CD8-positive, alpha-beta memory T cell (primary cell): ENCODE results near the gene ALAS1. TPM values are rescaled to one million over a fixed set of nuclear protein-coding genes. Genes with fewer than 3 reads are reported as not detected.

Experiments
- CTCF ChIA-PET: fragments of 350-600 bp; sonication (Branson Sonifier 250); formaldehyde crosslinking; loops from one replicate; lab custom pipeline; 2021; ENCODE audit warnings: antibody characterized with exemption; lab: Charles Lee
- POLR2A ChIA-PET: fragments of 350-600 bp; sonication (Branson Sonifier 250); formaldehyde crosslinking; loops from one replicate; lab custom pipeline; 2021; ENCODE audit warnings: antibody characterized with exemption; lab: Charles Lee
- DNase-seq, 5 donors: peaks; one replicate each; pipeline versions ENCODE4 v3.0.0 to v3.0.0-alpha.2; 2020 to 2022; ENCODE audit warnings: mixed read lengths in 1 of 5
- H3K27ac ChIP-seq: one replicate; pipeline ENCODE4 v1.7.0; 2013; ENCODE audit warnings: low read depth, mild to moderate bottlenecking, low read length, moderate library complexity
- H3K27me3 ChIP-seq: 2 replicates; pipeline ENCODE4 v1.7.0; 2013; ENCODE audit warnings: low read length, mild to moderate bottlenecking; ENCODE audit not compliant: insufficient read depth, poor library complexity, severe bottlenecking
- H3K36me3 ChIP-seq: 2 replicates; pipeline ENCODE4 v1.7.0; 2013; ENCODE audit warnings: mild to moderate bottlenecking, low read length, moderate library complexity; ENCODE audit not compliant: insufficient read depth
- H3K4me1 ChIP-seq: 2 replicates; pipeline ENCODE4 v1.7.0; 2013; ENCODE audit warnings: mild to moderate bottlenecking, low read length, moderate library complexity; ENCODE audit not compliant: insufficient read depth
- H3K4me3 ChIP-seq: 2 replicates; pipeline ENCODE4 v1.7.0; 2013; ENCODE audit warnings: mild to moderate bottlenecking, low read length
- H3K9me3 ChIP-seq: 2 replicates; pipeline ENCODE4 v1.7.0; 2013; ENCODE audit warnings: mild to moderate bottlenecking, low read length
- H3K27ac Mint-ChIP-seq, 8 donors: one replicate each; pipeline ENCODE4 v1.8.0; 2020 to 2021; ENCODE audit warnings: mixed read lengths in 8 of 8, mild to moderate bottlenecking in 6 of 8, inconsistent platforms in 3 of 8, moderate library complexity in 3 of 8
- H3K27me3 Mint-ChIP-seq, 2 donors: one replicate each; pipeline ENCODE4 v1.8.0; 2020 to 2021; ENCODE audit warnings: mixed read lengths in 2 of 2, mild to moderate bottlenecking in 1 of 2, moderate library complexity in 1 of 2
- H3K36me3 Mint-ChIP-seq, 3 donors: one replicate each; pipeline ENCODE4 v1.8.0; 2020 to 2021; ENCODE audit warnings: mixed read lengths in 3 of 3, inconsistent platforms in 1 of 3, mild to moderate bottlenecking in 1 of 3
- H3K4me1 Mint-ChIP-seq, 3 donors: one replicate each; pipeline ENCODE4 v1.8.0; 2020 to 2021; ENCODE audit warnings: mixed read lengths in 3 of 3, inconsistent platforms in 1 of 3, mild to moderate bottlenecking in 1 of 3
- H3K4me3 Mint-ChIP-seq, 7 donors: one replicate each; pipeline ENCODE4 v1.8.0; 2020 to 2021; ENCODE audit warnings: mixed read lengths in 7 of 7, mild to moderate bottlenecking in 6 of 7, moderate library complexity in 4 of 7, inconsistent platforms in 2 of 7
- H3K9me3 Mint-ChIP-seq, 5 donors: one replicate each; pipeline ENCODE4 v1.8.0; 2020 to 2022; ENCODE audit warnings: mixed read lengths in 5 of 5, mild to moderate bottlenecking in 3 of 5, moderate library complexity in 2 of 5, inconsistent platforms in 1 of 5
- polyA plus RNA-seq: library from polyadenylated mRNA; unstranded; fragments of 300-500 nt; fragmentation: Illumina TruSeq; gene quantifications from one replicate; pipeline ENCODE4 v1.2.3, GENCODE V29; 2021
- total RNA-seq, 2 experiments: library from RNA; stranded (reverse); gene quantifications; one replicate each; pipeline ENCODE4 v1.2.3, GENCODE V29; 2021

Gene ALAS1
- total and polyA plus RNA-seq, 3 experiments from 2014 or later = 32.9 to 73.0 (median 72.2) TPM

DNA sequence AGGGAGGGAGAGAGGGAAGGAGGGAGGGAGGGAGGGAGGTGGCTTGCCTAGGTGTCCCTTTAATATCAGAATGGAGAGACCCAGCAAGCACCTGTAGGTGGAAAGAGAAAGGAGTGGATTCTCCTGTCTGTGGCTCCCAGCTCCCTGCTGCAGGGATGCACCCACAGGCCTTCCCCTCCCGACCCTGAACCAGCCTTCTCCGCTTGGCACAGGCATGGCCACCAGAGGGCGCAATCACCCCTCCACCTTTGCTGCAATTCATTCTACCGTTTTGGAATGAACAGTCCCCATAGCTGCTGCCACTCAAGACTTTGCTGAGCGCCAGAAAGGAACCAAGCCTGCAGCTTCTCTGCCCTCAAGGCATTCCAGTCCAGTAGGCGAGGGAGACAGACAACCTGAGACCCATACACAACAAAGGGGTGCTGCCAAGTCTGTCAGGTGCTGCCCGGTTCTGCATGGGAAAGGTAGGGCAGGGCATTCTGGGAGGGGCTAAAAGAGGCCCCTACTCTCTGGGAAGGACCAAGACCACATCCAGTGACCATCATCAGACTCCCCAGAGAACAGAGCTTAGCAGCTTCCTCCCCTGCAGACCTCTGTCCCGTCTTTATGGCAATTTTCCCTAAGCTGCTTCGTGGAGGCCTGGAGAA is 22.5 kb downstream of the ALAS1 start:
- no peak overlapping the region for H3K4me3 ChIP-seq
- peak; percentile 77 to 89 (median 82) for DNase-seq
- H3K36me3 ChIP-seq = no peaks in the 10 kb centered on the region
- ChIA-PET CTCF (interaction anchor here (0.7 to 9.2 kb wide), 30 partner anchors 10 to 228 kb away, joined by 3 to 111 read pairs (median 5); partner anchors contain the start of genes ALAS1, GLYCTK, PPM1M and TWF2), POLR2A (interaction anchor here (0.5 to 3.6 kb wide), 8 partner anchors 18 to 119 kb away, joined by 3 to 17 read pairs (median 5); partner anchors contain the start of genes GLYCTK, TWF2 and WDR82)
- Mint-ChIP-seq H3K4me1 (peaks cover 79 to 93% (median 81%) of the 10 kb centered on the region in 3 donors), H3K4me3 (peak overlapping the region; percentile 46 to 81 (median 69)), H3K27me3 (no peaks in the 10 kb centered on the region), H3K9me3 (no peaks in the 10 kb centered on the region), H3K27ac (peak overlapping the region in 7 of 8 donors; percentile 26 to 91 (median 85)), H3K36me3 (peaks cover 0 to 8% (median 3%) of the 10 kb centered on the region in 3 donors)
- no peak overlapping the region for H3K27ac ChIP-seq
- H3K27me3 ChIP-seq = no peaks in the 10 kb centered on the region
- H3K9me3 ChIP-seq = no peaks in the 10 kb centered on the region
- H3K4me1 ChIP-seq = peaks cover 91% of the 10 kb centered on the region

DNA sequence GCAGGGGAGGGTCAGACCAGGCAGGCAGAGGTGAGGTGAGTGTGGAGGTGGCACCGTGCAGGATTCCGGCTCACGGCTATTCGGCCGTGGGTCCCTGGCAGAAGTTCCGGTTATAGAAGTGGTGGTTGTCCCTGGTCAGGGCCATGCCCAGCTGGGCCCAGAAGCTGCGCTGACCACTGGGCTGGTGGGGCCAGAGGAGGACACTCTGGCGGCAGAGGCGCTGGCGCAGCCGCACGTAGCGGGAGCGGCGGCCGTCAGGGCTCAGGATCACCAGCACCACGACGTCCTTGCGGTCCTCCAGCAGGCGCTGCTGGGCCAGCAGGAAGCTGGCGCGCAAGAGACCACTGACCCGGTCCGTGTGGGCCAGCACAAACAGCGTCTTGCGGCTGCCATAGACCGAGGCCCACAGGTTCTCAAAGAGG is 23.2 kb downstream of the ALAS1 start:
- Histone ChIP-seq H3K9me3 (no peaks in the 10 kb centered on the region), H3K4me1 (peaks cover 98% of the 10 kb centered on the region), H3K27me3 (no peaks in the 10 kb centered on the region), H3K27ac (no peak overlapping the region), H3K4me3 (no peak overlapping the region), H3K36me3 (no peaks in the 10 kb centered on the region)
- Mint-ChIP-seq H3K4me3 (peak overlapping the region in 1 of 7 donors; percentile 78), H3K4me1 (peaks cover 82 to 96% (median 84%) of the 10 kb centered on the region in 3 donors), H3K9me3 (no peaks in the 10 kb centered on the region), H3K36me3 (peaks cover 0 to 5% (median 1%) of the 10 kb centered on the region in 3 donors), H3K27me3 (no peaks in the 10 kb centered on the region), H3K27ac (peak overlapping the region in 3 of 8 donors; percentile 52 to 88 (median 85))
- ChIA-PET POLR2A (interaction anchor here (0.7 to 3.6 kb wide), 7 partner anchors 16 to 119 kb away, joined by 3 to 17 read pairs (median 4); partner anchors contain the start of gene WDR82), CTCF (interaction anchor here (0.7 to 9.2 kb wide), 28 partner anchors 10 to 237 kb away, joined by 3 to 111 read pairs (median 5); partner anchors contain the start of genes ALAS1, GLYCTK, TWF2 and WDR82)
- no peak for DNase-seq

DNA sequence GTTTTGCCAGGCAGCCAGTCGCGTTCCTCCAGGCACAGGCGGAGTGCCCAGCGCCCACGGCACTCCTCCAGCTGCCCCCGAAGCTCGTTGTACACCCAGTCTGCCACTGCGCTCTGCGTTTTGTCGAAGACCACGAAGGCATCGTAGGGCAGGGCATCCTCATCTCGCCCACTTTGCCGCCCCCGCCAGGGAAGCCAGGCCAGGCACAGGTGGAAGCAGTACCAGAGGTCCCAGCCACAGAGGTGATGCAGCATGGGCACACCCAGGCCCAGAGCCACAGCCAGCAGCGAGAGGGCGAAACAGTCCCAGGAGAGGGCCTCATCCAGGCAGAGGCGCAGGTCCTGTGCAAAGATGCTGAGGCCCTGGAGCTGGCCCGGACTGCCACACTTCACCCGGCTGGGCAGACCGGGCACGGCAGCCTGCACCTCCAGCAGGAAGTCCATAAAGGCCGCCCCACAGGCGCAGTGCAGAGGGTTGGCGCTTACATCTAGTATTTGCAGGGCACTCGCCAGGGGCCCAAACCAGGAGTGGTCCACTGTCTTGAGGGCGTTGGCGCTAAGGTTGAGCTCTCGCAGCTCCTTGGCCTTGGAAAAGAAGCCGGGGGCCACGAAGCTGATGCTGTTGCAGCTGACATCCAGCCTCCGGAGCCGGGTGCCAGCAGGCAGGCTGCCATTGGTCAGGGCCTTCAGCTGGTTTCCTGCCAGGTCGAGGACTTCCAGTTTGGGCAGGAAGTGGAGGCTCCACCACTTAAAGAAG is 23.8 kb downstream of the ALAS1 start:
- ChIA-PET CTCF (interaction anchor here (0.8 to 9.2 kb wide), 24 partner anchors 9 to 238 kb away, joined by 3 to 111 read pairs (median 4); partner anchors contain the start of genes ALAS1, DNAH1, GLYCTK and TWF2), POLR2A (interaction anchor here (0.6 to 3.6 kb wide), 12 partner anchors 9 to 233 kb away, joined by 3 to 17 read pairs (median 4); partner anchors contain the start of genes NISCH, POC1A, PPM1M and TWF2)
- no peaks in the 10 kb centered on the region for H3K27me3 Mint-ChIP-seq
- H3K27ac Mint-ChIP-seq = peak overlapping the region in 7 of 8 donors; percentile 63 to 95 (median 88)
- no peaks in the 10 kb centered on the region for H3K27me3 ChIP-seq
- H3K9me3 Mint-ChIP-seq = no peaks in the 10 kb centered on the region
- H3K36me3 ChIP-seq = no peaks in the 10 kb centered on the region
- H3K4me1 Mint-ChIP-seq = peaks cover 83 to 97% (median 86%) of the 10 kb centered on the region in 3 donors
- peak overlapping the region; percentile 29 for H3K27ac ChIP-seq
- peaks cover 98% of the 10 kb centered on the region for H3K4me1 ChIP-seq
- peak overlapping the region; percentile 62 for H3K4me3 ChIP-seq
- peaks cover 0 to 3% (median 0%) of the 10 kb centered on the region in 3 donors for H3K36me3 Mint-ChIP-seq
- peak overlapping the region; percentile 53 to 89 (median 79) for H3K4me3 Mint-ChIP-seq
- peak; percentile 37 to 83 (median 70) for DNase-seq
- no peaks in the 10 kb centered on the region for H3K9me3 ChIP-seq

DNA sequence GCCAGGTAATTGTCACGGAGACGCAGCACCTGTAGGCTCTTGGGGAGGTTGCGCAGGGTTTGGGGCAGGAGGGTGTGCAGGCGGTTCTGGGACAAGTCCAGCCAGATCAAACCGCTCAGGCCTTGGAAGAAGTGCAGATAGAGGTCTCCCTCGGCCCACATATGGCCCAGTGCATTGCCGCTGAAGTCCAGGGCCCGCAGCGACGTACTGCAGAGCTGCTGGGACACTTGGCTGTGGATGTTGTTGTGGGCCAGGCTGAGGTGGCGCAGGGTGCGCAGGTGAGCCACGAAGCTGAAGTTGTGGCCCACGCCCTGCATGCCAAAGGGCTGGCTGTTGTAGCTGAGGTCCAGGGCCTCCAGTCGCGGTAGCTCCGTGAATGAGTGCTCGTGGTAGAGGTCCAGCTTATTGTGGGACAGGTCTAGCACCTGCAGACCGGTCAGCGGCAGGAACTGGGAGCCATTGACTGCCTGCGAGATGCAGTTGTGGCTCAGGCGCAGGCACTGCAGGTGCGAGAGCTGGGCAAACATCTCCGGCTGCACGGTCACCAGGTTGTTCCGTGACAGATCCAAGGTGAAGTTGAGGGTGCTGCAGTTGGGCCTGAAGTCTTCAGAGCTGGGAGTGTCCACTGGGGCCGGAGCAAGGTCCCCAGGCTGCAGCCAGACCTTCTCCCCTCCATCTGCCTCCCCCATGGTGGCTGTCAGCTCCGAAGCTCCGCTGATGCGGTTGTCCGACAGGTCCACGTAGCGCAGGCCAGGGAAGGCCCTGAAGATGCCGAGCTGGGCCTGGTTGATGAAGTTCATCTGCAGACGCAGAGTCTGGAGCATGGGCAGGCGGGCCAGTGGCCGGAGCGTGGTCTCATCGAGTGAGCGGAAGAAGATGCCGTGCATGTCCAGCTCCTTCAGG is 24.6 kb downstream of the ALAS1 start:
- Histone ChIP-seq H3K27me3 (no peaks in the 10 kb centered on the region), H3K27ac (peak overlapping the region; percentile 29), H3K4me1 (peaks cover 95% of the 10 kb centered on the region), H3K9me3 (no peaks in the 10 kb centered on the region), H3K36me3 (no peaks in the 10 kb centered on the region), H3K4me3 (peak overlapping the region; percentile 62)
- peaks cover 0 to 5% (median 0%) of the 10 kb centered on the region in 3 donors for H3K36me3 Mint-ChIP-seq
- H3K27ac Mint-ChIP-seq = peak overlapping the region; percentile 63 to 95 (median 88)
- ChIA-PET POLR2A (interaction anchor here (0.6 to 3.6 kb wide), 12 partner anchors 8 to 233 kb away, joined by 3 to 17 read pairs (median 4); partner anchors contain the start of genes NISCH, POC1A, PPM1M and TWF2), CTCF (interaction anchor here (0.8 to 9.2 kb wide), 15 partner anchors 8 to 238 kb away, joined by 3 to 111 read pairs (median 3); partner anchors contain the start of genes DNAH1, GLYCTK and TWF2)
- no peaks in the 10 kb centered on the region for H3K9me3 Mint-ChIP-seq
- DNase-seq = no peak
- peaks cover 77 to 96% (median 80%) of the 10 kb centered on the region in 3 donors for H3K4me1 Mint-ChIP-seq
- H3K27me3 Mint-ChIP-seq = no peaks in the 10 kb centered on the region
- peak overlapping the region; percentile 53 to 89 (median 79) for H3K4me3 Mint-ChIP-seq

DNA sequence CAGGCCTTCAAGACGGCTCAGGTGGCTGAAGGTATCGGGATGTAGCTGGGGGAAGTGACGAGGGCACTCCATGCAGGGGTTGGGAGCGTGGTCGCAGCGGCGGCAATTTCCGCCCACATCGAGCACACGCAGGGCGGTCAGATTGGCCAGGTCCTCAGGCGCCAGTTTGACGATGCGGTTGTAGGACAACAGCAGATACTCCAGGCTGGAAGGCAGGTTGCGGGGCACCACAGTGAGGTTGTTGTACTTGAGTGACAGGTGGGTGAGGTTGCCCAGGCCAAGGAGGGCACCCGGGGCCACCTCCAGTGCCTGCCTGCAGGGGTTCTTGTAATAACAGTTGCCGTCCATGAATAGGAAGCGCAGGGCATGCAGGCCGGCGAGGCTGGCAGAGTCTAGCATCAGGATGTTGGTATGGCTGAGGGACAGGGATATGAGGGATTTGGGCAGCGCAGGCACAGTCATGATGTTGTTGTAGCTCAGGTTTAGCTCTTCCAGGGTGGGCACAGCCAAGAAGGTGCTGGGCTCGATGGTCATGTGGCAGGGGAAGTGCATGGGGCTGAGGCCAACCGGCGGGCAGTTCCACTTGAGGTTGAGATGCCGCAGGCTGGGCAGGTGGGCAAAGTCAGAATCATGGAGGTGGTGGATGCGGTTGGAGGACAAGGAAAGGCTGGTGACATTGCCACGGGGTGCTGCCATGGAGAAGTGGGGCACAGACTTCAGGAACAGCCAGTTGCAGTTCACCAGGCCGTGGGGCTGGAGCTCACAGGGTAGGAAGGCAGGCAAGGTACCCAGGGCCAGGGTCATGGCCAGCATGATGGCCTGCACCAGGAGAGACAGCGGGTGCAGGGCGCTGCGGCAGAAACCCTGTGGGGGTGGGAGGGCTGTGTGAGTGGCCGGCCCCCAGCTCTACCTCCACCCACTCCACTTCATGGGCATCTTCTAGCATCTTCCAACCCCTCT is 25.8 kb downstream of the ALAS1 start:
- no peak for DNase-seq
- Mint-ChIP-seq H3K4me1 (peaks cover 66 to 88% (median 68%) of the 10 kb centered on the region in 3 donors), H3K36me3 (peaks cover 0 to 14% (median 0%) of the 10 kb centered on the region in 3 donors), H3K9me3 (no peaks in the 10 kb centered on the region), H3K27ac (peak overlapping the region in 7 of 8 donors; percentile 42 to 98 (median 84)), H3K4me3 (peak overlapping the region; percentile 9 to 61 (median 53)), H3K27me3 (no peaks in the 10 kb centered on the region)
- Histone ChIP-seq H3K9me3 (no peaks in the 10 kb centered on the region), H3K4me3 (no peak overlapping the region), H3K27ac (no peak overlapping the region), H3K27me3 (no peaks in the 10 kb centered on the region), H3K4me1 (peaks cover 83% of the 10 kb centered on the region), H3K36me3 (no peaks in the 10 kb centered on the region)
- ChIA-PET POLR2A (interaction anchor here (0.5 to 1.2 kb wide), 2 partner anchors 8 to 97 kb away, joined by 3 read pairs; no protein-coding TSS in a partner anchor), CTCF (interaction anchor here (0.5 to 9.2 kb wide), 8 partner anchors 7 to 97 kb away, joined by 3 to 106 read pairs (median 4); partner anchors contain the start of genes PPM1M, TWF2 and WDR82)

DNA sequence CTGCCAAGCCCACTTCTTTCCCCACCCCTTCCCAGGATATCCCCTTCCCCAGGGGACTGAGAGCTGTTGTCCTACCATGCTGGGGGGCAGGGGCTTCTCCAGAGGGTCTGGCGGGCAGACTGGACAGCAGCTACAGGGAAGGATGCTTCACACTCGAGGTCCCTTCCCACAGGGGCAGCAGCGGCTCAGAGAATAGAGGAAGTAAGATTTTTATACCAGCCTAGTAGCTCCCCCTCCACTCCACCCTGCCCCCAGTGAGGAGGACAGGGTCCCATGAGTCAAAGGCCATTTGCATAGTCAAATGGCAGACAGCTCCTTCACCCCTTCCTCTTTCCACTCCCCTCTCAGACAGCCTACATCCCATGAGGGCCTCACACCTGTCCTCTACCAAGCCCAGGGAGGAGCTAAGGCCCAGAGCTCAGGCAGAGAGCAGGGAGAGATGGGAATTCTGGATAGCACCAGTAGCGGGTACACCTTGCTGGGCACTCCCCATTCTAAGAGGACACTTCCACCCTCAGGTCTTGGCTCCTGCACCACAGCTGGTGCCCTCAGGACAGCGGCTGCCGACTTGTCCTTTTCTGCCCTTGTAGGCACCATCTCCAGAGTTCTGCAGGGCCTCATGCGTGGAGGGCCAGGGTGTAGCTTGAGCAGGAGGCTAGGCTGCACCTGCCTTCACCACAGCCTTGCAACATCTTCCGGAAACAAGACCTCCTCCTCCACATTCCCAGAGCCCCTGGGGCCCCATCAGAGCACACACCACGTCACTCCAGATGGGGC is 27.7 kb downstream of the ALAS1 start, which contains the start of gene TLR9:
Gene TLR9 (minus strand): TSS at position 194 of the 777 bp plus-strand sequence. CDS start 116 bp downstream, at position 78.
- no peak within 1 kb of the TSS for H3K27ac ChIP-seq
- H3K9me3 ChIP-seq = no peaks in the 10 kb centered on the region
- Mint-ChIP-seq H3K9me3 (no peaks in the 10 kb centered on the region), H3K36me3 (peaks cover 0 to 33% (median under 1%) of the 10 kb centered on the region in 3 donors), H3K4me3 (peak within 1 kb of the TSS in 6 of 7 donors; percentile 8 to 56 (median 33)), H3K27ac (peak within 1 kb of the TSS; percentile 56 to 91 (median 75)), H3K4me1 (peaks cover 50 to 73% (median 50%) of the 10 kb centered on the region in 3 donors), H3K27me3 (no peaks in the 10 kb centered on the region)
- CTCF ChIA-PET = interaction anchor here (3.6 to 7.3 kb wide), 2 partner anchors 12 to 114 kb away, joined by 21 to 68 read pairs; partner anchors contain the start of gene TWF2
- peaks cover 9% of the 10 kb centered on the region for H3K36me3 ChIP-seq
- H3K4me1 ChIP-seq = peaks cover 64% of the 10 kb centered on the region
- no peaks in the 10 kb centered on the region for H3K27me3 ChIP-seq
- H3K4me3 ChIP-seq = peak within 1 kb of the TSS; percentile 39
- POLR2A ChIA-PET = no interaction called here
- peak in 1 of 5 donors; percentile 49 for DNase-seq
